ENCODE results near the gene BAX.

BAX gene

GRCh38 chr19:48933382-48933932 is 21.2 kb upstream of the BAX start, which contains the start of gene DHDH:
TSS of gene DHDH (plus strand) at chr19:48933699. CDS start at chr19:48933722, 23 bp downstream.
- DNase-seq (ENCODE audit: low spot score) = peak; percentile 96

DNA sequence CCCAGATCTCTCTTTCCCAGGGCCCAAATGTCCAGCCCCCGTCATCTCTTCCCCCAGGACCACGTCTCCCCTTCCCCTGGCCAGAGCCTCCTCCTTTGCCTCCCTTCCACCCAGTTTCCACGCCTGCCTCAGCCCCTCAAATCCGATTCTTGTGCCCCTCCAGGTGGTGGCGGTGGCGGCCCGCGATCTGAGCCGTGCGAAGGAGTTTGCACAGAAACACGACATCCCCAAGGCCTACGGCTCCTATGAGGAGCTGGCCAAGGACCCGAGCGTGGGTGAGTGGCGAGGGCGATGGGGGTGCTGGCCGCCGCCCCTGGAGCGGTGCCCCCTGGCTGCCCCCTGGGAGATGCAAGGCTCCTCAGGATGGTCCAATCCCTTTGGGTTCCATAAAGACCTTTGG is 19.8 kb upstream of the BAX start:
- no peak for DNase-seq (ENCODE audit: low spot score)

DNA sequence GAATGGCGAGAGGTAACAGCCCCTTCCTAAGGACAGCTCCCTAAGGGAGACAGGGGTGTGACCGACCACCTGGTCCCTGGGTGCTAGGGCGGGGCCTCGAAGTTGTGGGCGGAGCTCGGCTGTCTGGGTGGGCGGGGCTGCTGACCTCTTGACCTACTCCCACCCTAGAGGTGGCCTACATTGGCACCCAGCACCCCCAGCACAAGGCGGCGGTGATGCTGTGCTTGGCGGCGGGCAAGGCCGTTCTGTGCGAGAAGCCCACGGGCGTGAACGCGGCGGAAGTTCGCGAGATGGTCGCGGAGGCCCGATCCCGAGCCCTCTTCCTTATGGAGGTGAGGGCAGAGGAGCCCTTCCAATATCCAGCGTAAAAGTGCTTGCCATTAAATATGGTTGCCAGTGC is 18.8 kb upstream of the BAX start:
- no peak for DNase-seq (ENCODE audit: low spot score)

DNA sequence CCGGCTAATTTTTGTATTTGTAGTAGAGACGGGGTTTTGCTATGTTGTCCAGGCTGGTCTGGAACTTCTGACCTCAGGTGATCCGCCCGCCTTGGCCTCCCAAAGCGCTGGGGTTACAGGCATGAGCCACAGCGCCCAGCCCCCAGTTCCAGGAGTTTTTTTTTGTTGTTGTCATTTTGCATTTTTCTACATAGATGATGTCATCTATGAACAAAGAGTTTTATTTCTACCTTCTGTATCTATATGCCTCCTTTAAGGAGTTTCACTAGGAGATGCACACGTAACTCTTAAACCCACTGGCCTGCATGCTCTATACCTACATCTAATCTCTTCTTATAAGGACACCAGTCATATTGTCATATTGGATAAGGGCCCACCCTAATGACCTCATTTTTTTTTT is 16.4 kb upstream of the BAX start:
- no peak for DNase-seq (ENCODE audit: low spot score)

GRCh38 chr19:48940902-48941301 is 13.8 kb upstream of the BAX start:
- no peak for DNase-seq (ENCODE audit: low spot score)

- DNase-seq (ENCODE audit: low spot score) = no peak
These were observed 11.6 kb upstream of the BAX start for GRCh38 chr19:48943081-48943480.

DNA sequence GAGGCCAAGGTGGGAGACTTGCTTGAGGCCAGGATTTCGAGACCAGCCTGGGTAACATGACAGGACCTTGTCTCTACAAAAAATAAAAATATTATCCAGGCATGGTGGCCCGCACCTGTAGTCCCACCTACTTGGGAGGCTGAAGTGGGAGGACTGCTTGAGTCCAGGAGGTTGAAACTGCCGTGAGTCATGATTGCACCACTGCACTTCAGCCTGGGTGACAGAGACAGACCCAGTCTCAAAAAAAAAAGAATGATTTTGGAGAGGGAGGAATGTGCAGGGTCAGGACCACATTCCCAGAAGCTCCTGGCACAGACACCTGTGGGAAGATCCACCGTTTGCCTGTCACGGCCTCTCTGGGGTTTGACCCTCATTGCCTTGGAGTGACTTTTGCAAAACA is 9.3 kb upstream of the BAX start:
- DNase-seq (ENCODE audit: low spot score) = no peak

GRCh38 chr19:48945817-48946216 is 8.9 kb upstream of the BAX start:
- no peak for DNase-seq (ENCODE audit: low spot score)

DNA sequence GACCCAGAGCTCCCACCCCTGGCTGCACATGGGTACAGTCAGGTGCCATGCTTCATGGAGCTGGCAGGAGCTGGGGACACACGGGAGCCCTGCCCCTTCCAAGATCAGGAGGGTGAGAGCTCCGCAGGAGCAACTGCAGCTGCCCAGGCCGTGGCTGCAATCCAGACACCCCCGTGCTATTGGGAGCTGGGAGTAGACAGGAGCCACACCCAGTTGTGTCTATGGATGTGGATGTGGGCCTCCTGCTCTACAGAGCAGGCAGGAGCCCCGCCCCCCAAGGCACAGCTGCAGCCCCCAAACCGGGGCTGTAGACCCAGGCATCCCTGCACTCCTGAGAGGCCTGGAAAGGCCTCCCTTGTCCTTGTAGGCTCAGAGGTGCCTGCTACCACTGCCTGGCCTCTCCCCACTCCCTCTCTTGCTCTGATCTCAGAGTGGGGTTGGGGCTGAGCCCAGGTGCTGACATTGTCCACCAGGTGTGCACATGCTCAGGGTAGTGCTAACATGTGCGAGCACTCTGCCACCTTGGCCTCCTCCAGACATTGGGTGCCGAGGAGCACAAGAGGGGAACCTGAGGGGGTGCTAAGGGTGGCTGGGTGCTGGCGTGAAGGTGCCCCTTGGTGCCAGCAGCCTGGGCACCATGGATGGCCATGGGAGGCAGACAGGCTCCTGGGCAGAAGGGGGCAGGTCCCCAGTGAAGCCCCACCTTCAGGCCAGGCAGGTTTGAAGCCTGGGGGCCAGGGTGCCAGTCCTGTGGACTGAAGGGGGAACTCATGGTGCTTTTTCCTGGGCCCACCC is 8.0 kb upstream of the BAX start:
- no peak for DNase-seq (ENCODE audit: low spot score)

DNA sequence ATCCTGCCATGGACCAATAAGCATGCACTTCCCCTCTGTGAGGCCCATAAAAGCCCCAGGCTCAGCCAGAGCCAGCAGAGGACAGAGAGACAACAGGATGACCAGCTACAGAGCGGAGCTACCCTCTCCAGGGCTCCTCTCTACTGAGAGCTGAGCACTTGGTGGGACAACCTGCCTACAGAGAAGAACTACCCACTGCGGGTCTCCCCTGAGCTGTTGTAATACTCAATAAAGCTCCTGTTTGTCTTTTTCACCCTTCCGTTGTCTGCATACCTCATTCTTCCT is 7.5 kb upstream of the BAX start:
- no peak for DNase-seq (ENCODE audit: low spot score)

DNA sequence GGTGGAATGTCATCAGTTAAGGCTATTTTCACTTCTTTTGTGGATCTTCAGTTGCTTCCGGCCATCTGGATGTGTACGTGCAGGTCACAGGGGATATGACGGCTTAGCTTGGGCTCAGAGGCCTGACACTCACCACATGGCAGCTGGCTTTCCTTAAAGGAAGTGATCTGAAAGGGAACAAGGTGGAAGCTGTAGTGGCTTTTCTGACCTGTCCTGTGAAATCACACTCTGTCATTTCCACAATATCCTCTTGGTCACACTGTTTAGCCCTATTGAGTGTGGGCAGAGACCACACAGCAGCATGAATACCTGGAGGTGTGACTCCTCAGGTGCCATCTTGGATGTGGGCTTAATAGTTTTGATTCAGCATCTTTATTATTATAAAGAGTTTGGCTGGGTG is 4.5 kb upstream of the BAX start:
- DNase-seq (ENCODE audit: low spot score) = no peak

GRCh38 chr19:48950830-48951519 is 3.7 kb upstream of the BAX start:
- no peak for DNase-seq (ENCODE audit: low spot score)

DNA sequence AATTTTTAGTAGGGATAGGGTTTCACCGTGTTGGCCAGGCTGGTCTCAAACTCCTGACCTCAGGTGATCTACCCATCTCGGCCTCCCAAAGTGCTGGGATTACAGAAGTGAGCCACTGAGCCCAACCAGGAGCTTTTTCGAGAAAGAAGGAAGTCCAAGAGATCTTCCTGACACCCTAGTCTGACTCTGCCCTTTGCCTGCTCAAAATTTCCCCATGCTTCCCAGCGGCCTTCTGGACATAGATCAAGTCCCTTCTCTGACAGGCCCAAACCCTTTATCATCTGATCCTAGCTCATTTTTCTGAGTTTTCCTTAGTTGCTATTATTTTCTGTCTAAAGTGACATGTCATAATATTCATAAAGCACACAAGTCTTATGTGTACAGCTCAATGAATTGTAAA is 1.5 kb upstream of the BAX start:
- DNase-seq (ENCODE audit: low spot score) = no peak

DNA sequence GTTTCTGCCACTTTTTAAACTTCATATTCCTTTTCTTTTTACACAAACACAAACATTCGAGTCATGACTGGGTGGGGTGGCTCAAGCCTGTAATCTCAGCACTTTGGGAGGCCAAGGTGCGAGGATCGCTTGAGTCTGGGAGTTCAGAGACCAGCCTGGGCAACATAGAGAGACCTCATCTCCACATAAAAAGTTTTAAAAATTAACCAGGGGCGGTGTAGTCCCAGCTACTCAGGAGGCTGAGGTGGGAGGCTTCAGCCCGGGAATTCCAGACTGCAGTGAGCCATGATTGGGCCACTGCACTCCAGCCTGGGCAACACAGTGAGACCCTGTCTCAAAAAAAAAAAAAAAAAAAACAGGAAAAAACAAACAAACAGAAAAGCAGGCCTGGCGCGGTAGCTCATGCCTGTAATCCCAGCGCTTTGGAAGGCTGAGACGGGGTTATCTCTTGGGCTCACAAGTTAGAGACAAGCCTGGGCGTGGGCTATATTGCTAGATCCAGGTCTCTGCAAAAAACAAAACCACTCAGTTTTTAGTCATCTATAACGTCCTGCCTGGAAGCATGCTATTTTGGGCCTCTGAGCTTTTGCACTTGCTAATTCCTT is 583 bp upstream of the BAX start:
- no peak for DNase-seq (ENCODE audit: low spot score)

DNA sequence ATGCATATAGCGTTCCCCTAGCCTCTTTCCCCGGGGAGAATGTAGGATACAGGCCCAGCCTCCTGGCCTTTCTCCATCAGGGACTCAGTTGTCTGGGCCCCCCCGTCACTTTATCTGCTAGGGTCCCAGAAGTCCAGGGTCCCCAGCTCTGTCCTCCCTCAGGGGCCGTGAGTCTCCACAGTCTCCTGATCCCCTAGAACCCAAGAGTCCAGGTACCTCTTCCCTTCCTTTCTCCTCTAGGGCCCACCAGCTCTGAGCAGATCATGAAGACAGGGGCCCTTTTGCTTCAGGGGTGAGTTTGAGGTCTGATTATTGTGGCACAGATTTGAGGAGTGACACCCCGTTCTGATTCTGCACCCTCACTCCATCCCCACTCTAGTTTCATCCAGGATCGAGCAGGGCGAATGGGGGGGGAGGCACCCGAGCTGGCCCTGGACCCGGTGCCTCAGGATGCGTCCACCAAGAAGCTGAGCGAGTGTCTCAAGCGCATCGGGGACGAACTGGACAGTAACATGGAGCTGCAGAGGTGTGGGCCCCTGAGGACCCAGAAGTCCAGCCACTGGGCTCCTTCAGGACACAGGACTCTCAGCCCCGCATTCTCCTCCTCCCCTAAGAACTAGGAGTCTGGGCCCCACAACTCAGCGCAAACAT is 758 bp downstream of the BAX start:
- no peak for DNase-seq (ENCODE audit: low spot score)

DNA sequence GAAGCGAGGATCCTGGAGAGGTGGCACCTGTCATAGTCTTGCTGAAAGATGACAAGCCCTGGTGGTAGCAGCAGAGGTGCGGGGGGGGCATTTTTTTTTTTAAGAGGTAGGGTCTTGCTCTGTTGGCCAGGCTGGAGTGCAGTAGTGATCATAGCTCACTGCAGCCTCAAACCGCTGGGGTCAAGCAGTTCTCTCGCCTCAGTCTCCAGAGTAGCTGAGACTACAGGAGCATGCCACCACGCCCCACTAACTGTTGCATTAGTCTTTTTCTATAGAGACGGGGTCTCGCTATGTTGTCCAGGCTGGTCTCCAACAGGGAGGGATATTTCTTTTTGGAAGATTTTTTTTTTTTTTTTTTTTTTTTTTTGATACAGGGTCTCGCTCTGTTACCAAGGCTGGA is 3.3 kb downstream of the BAX start:
- DNase-seq (ENCODE audit: low spot score) = no peak

DNA sequence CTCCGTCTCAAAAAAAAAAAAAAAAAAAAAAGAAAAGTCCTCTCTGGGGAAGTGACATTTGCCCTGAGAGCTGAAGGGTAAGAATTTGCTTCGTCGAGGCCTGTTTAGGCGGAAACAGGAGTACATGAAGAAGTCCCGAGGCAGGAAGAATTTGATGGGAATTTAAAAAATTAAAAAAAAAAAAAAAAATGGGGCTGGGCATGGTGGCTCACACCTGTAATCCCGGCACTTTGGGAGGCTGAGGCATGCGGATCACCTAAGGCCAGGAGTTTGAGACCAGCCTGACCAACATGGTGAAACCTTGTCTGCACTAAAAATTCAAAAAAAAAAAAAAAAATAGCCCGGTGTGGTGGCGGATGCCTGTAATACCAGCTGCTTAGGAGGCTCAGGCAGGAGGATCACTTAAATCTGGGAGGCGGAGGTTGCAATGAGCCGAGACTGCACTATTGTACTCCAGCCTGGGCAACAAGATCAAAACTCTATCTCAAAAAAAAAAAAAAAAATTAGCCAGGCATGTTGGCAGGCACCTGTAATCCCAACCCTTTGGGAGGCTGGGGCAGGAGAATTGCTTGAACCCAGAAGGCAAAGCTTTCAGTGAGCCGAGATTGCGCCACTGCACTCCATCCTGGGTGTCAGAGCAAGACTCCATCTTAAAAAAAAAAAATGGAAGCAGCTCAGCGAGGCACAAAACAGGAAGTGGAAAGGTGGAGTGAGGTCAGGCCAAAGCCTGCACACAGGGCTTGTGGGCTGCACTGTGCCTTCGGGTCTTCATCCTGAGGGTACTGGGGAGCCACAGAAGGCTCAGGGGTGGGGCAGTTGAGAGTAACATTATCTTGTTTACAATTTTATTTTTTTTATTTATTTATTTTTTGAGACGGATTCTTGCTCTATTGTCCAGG is 4.9 kb downstream of the BAX start:
- DNase-seq (ENCODE audit: low spot score) = no peak

DNA sequence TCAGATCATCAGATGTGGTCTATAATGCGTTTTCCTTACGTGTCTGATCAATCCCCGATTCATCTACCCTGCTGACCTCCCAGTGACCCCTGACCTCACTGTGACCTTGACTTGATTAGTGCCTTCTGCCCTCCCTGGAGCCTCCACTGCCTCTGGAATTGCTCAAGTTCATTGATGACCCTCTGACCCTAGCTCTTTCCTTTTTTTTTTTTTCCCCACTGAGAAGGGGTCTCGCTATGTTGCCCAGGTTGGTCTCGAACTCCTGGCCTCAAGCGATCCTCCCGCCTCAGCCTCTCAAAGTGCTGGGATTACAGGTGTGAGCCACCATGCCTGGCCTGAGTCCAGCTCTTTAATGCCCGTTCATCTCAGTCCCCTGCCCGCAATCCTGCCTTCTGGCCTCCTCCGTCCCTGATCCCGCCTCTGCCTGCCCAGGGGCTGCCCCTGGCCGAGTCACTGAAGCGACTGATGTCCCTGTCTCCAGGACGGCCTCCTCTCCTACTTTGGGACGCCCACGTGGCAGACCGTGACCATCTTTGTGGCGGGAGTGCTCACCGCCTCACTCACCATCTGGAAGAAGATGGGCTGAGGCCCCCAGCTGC is 6.5 kb downstream of the BAX start:
- no peak for DNase-seq (ENCODE audit: low spot score)

DNA sequence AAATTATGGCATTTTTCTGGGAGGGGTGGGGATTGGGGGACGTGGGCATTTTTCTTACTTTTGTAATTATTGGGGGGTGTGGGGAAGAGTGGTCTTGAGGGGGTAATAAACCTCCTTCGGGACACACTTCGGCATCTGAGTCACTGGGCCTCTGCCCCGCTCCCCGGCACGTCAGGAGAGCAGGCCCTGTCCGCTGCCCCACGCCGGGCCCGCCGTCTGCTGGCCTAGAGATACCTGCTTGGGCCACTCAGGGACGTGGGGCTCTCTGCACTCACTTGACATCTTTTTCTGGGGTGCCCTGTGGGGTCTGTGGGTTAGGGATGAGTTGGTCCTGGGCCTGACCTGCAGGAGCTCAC is 7.0 kb downstream of the BAX start:
- no peak for DNase-seq (ENCODE audit: low spot score)

DNA sequence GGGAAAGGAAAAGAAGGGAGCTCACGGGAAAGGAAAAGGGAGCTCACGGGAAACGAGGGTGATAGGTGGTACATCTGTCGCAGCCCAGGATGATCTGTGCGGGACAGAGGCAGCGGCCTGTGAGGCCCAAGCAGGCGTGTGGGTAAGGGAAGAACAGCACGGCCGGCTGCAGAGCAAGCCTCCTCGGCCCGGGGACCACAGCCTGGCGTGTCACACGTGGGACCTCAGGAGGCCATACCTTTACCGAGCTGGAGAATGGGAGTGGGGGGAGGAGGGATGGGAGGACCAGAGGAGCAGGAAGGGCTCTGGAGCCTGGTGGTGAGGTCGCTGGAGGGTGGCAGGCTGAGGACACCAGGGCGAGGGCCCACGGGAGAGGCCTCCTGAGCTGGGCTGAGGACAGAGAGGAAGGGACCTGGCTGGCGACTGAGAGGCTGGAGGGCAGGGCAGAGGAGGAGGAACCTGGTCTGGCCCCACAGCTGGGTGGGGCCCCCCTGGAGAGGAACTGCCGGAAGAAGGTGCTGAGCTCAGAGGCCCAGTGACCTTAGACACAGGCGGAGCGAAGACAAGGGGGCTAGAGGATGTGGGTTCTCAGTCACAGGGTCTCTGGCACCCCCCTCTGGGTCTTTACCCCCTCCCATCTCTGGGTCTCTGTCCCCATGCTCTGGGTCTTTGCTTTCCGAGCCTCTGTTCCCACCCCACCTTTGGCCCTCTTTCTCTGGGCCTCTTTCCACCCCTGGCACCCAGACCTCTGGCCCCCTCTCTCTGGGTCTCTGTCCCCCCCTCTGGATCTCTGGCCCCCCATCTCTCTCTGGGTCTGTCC is 7.6 kb downstream of the BAX start:
- DNase-seq (ENCODE audit: low spot score) = no peak

DNA sequence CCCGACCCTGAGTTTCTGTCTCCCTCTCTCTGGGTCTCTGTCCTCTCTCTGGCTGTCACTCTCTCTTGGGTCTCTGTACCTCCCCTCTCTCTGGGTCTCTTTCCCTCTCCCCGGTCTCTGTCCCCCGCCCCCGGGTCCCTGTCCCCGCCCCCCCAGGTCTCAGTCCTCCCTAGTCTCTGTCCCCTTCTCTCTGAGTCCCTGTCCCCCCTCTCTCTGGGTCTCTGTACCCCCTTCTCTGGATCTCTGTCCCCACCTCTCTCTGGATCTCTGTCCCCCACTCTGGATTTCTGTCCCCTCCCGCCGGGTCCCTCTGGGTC is 8.1 kb downstream of the BAX start:
- no peak for DNase-seq (ENCODE audit: low spot score)
